Nephron (organoid): ENCODE data around the gene OR52I2.

Experiments used
- H3K27ac Mint-ChIP-seq, 3 experiments: 2 replicates each; pipeline ENCODE4 v1.8.0; 2020; ENCODE audit warnings: mixed read lengths in 3 of 3, mild to moderate bottlenecking in 2 of 3, moderate library complexity in 1 of 3
- H3K27me3 Mint-ChIP-seq: 2 replicates; pipeline ENCODE4 v1.8.0; 2021; ENCODE audit warnings: low read depth, mild to moderate bottlenecking, moderate library complexity, mixed read lengths
- H3K36me3 Mint-ChIP-seq: 2 replicates; pipeline ENCODE4 v1.8.0; 2020; ENCODE audit warnings: low read depth, mixed read lengths
- H3K4me1 Mint-ChIP-seq: 2 replicates; pipeline ENCODE4 v1.8.0; 2020; ENCODE audit warnings: mixed read lengths
- H3K4me3 Mint-ChIP-seq, 3 experiments: 2 replicates each; pipeline ENCODE4 v1.8.0; 2020; ENCODE audit warnings: mild to moderate bottlenecking in 3 of 3, mixed read lengths in 3 of 3, moderate library complexity in 2 of 3
- H3K9me3 Mint-ChIP-seq: 2 replicates; pipeline ENCODE4 v1.8.0; 2020; ENCODE audit warnings: mixed read lengths
- CTCF ChIP-seq, 3 experiments: fragments of 200-600 bp; sonication (generic); IDR thresholded peaks; one replicate each; pipeline ENCODE4 v1.5.0; 2021; ENCODE audit warnings: antibody characterized with exemption in 3 of 3; ENCODE audit not compliant: unreplicated experiment in 3 of 3

OR52I2 gene

GRCh38 chr11:4569075-4569474, 12.5 kb upstream of the OR52I2 start:
- no peak for TF ChIP-seq CTCF (IDR thresholded peaks at IDR 0.05; ENCODE audit: unreplicated experiment in 3 of 3)
- no peaks in the 10 kb centered on the region for H3K27me3 Mint-ChIP-seq
- H3K27ac Mint-ChIP-seq, result no peak overlapping the region
- peaks cover 5% of the 10 kb centered on the region for H3K9me3 Mint-ChIP-seq
- H3K36me3 Mint-ChIP-seq, result no peaks in the 10 kb centered on the region
- no peak overlapping the region for H3K4me3 Mint-ChIP-seq
- no peaks in the 10 kb centered on the region for H3K4me1 Mint-ChIP-seq

- Mint-ChIP-seq H3K4me1 (no peaks in the 10 kb centered on the region), H3K36me3 (no peaks in the 10 kb centered on the region), H3K27me3 (peaks cover 23% of the 10 kb centered on the region), H3K9me3 (no peaks in the 10 kb centered on the region), H3K27ac (no peak overlapping the region), H3K4me3 (no peak overlapping the region)
- no peak for TF ChIP-seq CTCF (IDR thresholded peaks at IDR 0.05; ENCODE audit: unreplicated experiment in 3 of 3)
Measured at GRCh38 chr11:4576880-4577279, 4.7 kb upstream of the OR52I2 start.

- Mint-ChIP-seq H3K4me3 (no peak overlapping the region), H3K4me1 (no peaks in the 10 kb centered on the region), H3K27ac (no peak overlapping the region), H3K27me3 (peaks cover 24% of the 10 kb centered on the region), H3K9me3 (no peaks in the 10 kb centered on the region), H3K36me3 (no peaks in the 10 kb centered on the region)
- no peak for TF ChIP-seq CTCF (IDR thresholded peaks at IDR 0.05; ENCODE audit: unreplicated experiment in 3 of 3)
Measured at GRCh38 chr11:4577761-4578160, 3.8 kb upstream of the OR52I2 start.

GRCh38 chr11:4578624-4579023, 2.9 kb upstream of the OR52I2 start:
- H3K36me3 Mint-ChIP-seq, result no peaks in the 10 kb centered on the region
- TF ChIP-seq CTCF (IDR thresholded peaks at IDR 0.05; ENCODE audit: unreplicated experiment in 3 of 3), result no peak
- H3K9me3 Mint-ChIP-seq, result no peaks in the 10 kb centered on the region
- H3K27ac Mint-ChIP-seq, result no peak overlapping the region
- no peak overlapping the region for H3K4me3 Mint-ChIP-seq
- peaks cover 24% of the 10 kb centered on the region for H3K27me3 Mint-ChIP-seq
- H3K4me1 Mint-ChIP-seq, result no peaks in the 10 kb centered on the region

- Mint-ChIP-seq H3K4me1 (no peaks in the 10 kb centered on the region), H3K27me3 (peaks cover 29% of the 10 kb centered on the region), H3K9me3 (no peaks in the 10 kb centered on the region), H3K4me3 (no peak overlapping the region), H3K36me3 (no peaks in the 10 kb centered on the region), H3K27ac (no peak overlapping the region)
- no peak for TF ChIP-seq CTCF (IDR thresholded peaks at IDR 0.05; ENCODE audit: unreplicated experiment in 3 of 3)
Measured at GRCh38 chr11:4580124-4580523, 1.4 kb upstream of the OR52I2 start.

GRCh38 chr11:4589017-4589416, 7.5 kb downstream of the OR52I2 start:
- Mint-ChIP-seq H3K4me1 (no peaks in the 10 kb centered on the region), H3K27ac (no peak overlapping the region), H3K4me3 (no peak overlapping the region), H3K9me3 (no peaks in the 10 kb centered on the region), H3K36me3 (no peaks in the 10 kb centered on the region), H3K27me3 (peaks cover 12% of the 10 kb centered on the region)
- no peak for TF ChIP-seq CTCF (IDR thresholded peaks at IDR 0.05; ENCODE audit: unreplicated experiment in 3 of 3)
